ENCODE measurements around the gene SERPINC1.
"Not testable (repeated sequence)": the region's sequence is repeated elsewhere in the genome, so short reads cannot be mapped to it uniquely, and the experiment has no call there.

Gene SERPINC1

GRCh38 chr1:173863224-173864161, 53.6 kb downstream of the SERPINC1 start:
- H3K4me3 ChIP-seq (ENCODE audit: low read length), result no peak overlapping the region
- no peak for DNase-seq (ENCODE audit: low read depth)
- no peak for TF ChIP-seq CTCF (IDR thresholded peaks at IDR 0.05; ENCODE audit: insufficient read depth, low read depth, low read length, missing control alignments)

- TF ChIP-seq CTCF (IDR thresholded peaks at IDR 0.05; ENCODE audit: insufficient read depth, low read depth, low read length, missing control alignments), result no peak
- H3K4me3 ChIP-seq (ENCODE audit: low read length), result no peak overlapping the region
- no peak for DNase-seq (ENCODE audit: low read depth)
Observed at GRCh38 chr1:173862769-173863223, 54.3 kb downstream of the SERPINC1 start.

GRCh38 chr1:173862146-173862768, 54.9 kb downstream of the SERPINC1 start:
- DNase-seq (ENCODE audit: low read depth); H3K4me3 ChIP-seq (ENCODE audit: low read length): not testable (repeated sequence)

GRCh38 chr1:173861731-173862145, 55.4 kb downstream of the SERPINC1 start:
- TF ChIP-seq CTCF (IDR thresholded peaks at IDR 0.05; ENCODE audit: insufficient read depth, low read depth, low read length, missing control alignments), result no peak
- no peak for DNase-seq (ENCODE audit: low read depth)
- no peak overlapping the region for H3K4me3 ChIP-seq (ENCODE audit: low read length)

GRCh38 chr1:173860065-173860464, 57.1 kb downstream of the SERPINC1 start:
- DNase-seq (ENCODE audit: low read depth), result no peak
- TF ChIP-seq CTCF (IDR thresholded peaks at IDR 0.05; ENCODE audit: insufficient read depth, low read depth, low read length, missing control alignments), result no peak
- no peak overlapping the region for H3K4me3 ChIP-seq (ENCODE audit: low read length)

GRCh38 chr1:173859547-173859946, 57.6 kb downstream of the SERPINC1 start:
- not testable (repeated sequence) for H3K4me3 ChIP-seq (ENCODE audit: low read length); DNase-seq (ENCODE audit: low read depth)

GRCh38 chr1:173857363-173857917, 59.7 kb downstream of the SERPINC1 start:
- TF ChIP-seq CTCF (IDR thresholded peaks at IDR 0.05; ENCODE audit: insufficient read depth, low read depth, low read length, missing control alignments), result no peak
- no peak for DNase-seq (ENCODE audit: low read depth)
- no peak overlapping the region for H3K4me3 ChIP-seq (ENCODE audit: low read length)

All from epithelial cell of esophagus (primary cell).